ENCODE measurements around the gene CEACAM3.
"Not testable (repeated sequence)": the region's sequence is repeated elsewhere in the genome, so short reads cannot be mapped to it uniquely, and the experiment has no call there.

The CEACAM3 gene

GRCh38 chr19:41796362-41796761, at the start of gene CEACAM3:
Gene CEACAM3, plus strand, starts transcription at chr19:41796587. Its CDS starts 91 bp downstream, at chr19:41796678.
- in situ Hi-C loops (cut with MboI; ENCODE audit: low sequenced_read_pairs) = no loop called here

DNA sequence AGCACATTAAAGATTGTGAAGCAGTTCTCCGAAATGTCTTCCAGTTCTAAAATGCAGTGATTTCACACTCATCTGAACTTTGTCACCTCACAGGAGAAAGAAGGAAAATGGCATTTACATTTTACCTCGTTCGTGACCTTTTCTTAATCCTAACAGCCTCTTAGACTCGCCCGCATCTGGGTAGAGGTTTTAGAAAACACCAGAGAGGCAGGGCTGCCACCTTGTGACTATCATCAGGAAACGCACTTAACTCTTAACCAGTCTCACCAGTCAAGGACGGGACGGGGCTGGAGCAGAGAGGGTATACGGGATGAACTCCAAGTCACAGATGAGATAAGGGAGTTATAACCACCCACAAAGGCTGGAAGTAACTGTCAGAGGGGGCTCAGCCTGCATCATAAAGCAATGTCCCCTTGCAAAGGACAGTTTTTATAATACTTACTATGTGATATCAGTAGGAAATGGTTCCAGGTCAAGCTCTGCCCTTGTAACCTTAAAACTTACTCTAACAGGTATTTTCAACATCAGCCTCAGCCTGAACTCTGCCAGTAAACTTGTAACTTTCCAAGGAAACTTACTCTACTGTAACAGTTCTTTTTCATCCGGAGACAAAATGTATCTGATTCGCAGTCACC, 49.7 kb upstream of the CEACAM3 start:
- in situ Hi-C loops (cut with MboI; ENCODE audit: low sequenced_read_pairs) = no loop called here

DNA sequence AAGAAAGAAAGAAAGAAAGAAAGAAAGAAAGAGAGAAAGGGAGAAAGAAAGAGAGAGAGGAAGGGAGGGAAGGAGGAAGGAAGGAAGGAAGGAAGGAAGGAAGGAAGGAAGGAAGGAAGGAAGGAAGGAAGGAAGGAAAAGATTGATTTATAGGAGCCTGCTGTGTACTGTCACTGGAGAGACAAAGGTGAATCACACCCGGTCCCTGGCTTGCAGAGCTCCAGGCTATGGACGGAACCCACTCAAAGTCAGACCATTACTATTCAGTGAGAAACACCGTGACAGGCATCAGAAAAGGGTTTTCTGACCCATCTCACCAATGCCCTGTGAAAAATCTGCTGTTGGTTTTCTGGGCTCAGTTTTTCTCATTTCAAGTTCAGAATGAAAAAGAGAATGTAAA, 48.4 kb upstream of the CEACAM3 start:
- in situ Hi-C loops (cut with MboI; ENCODE audit: low sequenced_read_pairs) = no loop called here

DNA sequence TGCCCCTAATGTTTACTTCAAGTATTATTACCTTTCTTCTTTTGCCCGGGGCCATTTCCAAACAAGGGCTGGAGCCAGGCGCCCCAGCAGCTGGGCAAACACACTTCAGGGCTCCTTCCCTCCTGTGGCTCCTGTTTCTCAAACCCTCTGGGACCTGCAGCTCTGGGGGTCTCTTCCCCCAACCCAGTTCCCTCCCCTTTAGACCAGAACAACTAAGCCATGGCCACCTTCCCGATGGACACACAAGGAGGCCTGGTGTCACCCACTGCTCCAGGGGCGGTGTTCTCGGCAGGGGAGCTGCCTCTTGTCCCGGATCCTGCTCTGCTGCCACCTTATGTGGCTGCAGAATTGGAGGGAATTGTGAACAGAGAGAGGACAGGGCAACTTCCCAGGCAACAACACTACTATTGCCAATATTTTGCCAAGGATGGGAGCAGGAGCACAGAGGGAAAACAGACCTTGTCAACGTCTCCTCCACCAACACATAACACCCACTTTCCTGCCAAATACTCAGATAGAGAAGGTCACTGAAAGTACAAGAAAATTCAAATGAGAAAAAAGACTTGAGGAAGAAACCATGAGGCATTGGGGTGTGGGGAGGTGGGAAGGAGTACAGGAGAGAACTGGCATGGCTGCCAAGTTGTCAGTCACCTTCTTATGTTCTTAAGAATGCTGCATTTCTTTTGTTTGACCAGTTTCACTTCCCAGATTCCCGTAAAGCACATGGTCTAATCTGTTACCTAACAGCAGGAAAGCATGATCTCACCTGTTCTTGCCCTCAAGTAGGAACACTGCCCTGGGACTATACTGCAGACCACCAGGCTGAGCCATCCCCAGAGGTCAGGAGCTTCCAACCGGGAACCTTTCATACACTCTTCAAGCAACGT, 45.9 kb upstream of the CEACAM3 start:
- in situ Hi-C loops (cut with MboI; ENCODE audit: low sequenced_read_pairs) = not testable (repeated sequence)

DNA sequence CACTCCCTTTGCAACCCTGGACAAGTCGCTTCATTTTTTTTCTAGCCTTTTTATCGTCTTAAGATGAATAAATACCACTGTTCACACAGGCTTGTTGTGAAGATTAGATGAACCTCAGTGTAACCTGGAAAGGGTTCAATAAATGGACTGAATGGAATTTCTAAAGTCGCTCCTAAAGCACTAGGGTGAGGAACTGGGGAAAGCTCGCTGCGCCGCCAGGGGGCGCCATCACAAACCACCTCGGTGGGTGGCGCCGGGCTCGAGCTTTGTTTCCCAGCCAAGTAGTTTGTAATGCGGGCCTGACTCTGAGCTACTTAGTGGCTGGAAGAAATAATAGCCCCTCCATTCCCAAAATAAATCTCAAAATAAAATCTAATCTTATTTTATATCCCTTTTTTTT, 43.2 kb upstream of the CEACAM3 start:
- in situ Hi-C loops (cut with MboI; ENCODE audit: low sequenced_read_pairs) = no loop called here

GRCh38 chr19:41753936-41754529, 42.4 kb upstream of the CEACAM3 start:
- in situ Hi-C loops (cut with MboI; ENCODE audit: low sequenced_read_pairs) = no loop called here

DNA sequence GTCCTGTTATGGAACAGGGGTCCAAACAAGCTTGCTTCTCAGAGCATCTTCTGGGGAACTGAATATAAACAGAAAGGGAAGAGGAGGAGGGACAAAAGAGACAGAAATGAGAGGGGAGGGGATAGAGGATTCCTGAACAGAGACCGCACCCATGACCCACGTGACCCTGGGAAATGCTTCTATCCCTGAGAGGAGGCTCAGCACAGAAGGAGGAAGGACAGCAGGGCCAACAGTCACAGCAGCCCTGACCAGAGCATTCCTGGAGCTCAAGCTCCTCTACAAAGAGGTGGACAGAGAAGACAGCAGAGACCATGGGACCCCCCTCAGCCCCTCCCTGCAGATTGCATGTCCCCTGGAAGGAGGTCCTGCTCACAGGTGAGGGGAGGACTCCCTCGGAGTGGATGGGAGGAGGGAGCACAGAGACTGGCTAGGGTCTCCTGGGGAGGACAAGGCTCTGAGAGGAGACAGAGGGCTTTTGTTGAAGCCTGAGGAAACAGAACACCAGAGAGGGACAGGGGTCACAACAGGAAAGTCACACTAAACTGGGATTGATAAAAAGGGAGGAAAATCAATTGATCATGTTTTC, 41.0 kb upstream of the CEACAM3 start, which contains the start of gene CEACAM6:
TSS of gene CEACAM6 (plus strand) at position 203 of the 586 bp plus-strand sequence. CDS start at position 312, 109 bp downstream.
- in situ Hi-C loops (cut with MboI; ENCODE audit: low sequenced_read_pairs) = no loop called here

- in situ Hi-C loops (cut with MboI; ENCODE audit: low sequenced_read_pairs) = no loop called here
Observed at GRCh38 chr19:41758846-41759245, 37.5 kb upstream of the CEACAM3 start.

DNA sequence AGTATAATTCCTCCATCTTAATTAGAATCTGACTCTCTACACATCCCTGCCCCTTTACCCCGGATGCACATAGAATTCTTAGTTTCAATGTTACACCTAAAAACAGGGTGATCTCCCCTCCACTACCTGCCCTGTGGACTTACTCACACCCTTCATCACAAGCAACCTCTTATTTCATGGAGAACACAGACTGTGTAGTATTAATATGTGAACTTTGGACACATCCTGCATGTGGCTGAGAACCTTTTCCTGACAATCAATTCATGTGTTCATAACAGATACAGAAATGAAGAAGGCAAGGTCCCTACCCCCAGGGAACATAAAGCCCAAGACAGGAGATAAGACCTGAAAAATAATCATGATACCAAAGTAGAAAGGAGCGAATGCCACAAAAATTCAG, 29.3 kb upstream of the CEACAM3 start:
- in situ Hi-C loops (cut with MboI; ENCODE audit: low sequenced_read_pairs) = no loop called here

GRCh38 chr19:41768105-41768504, 28.3 kb upstream of the CEACAM3 start:
- in situ Hi-C loops (cut with MboI; ENCODE audit: low sequenced_read_pairs) = not testable (repeated sequence)

DNA sequence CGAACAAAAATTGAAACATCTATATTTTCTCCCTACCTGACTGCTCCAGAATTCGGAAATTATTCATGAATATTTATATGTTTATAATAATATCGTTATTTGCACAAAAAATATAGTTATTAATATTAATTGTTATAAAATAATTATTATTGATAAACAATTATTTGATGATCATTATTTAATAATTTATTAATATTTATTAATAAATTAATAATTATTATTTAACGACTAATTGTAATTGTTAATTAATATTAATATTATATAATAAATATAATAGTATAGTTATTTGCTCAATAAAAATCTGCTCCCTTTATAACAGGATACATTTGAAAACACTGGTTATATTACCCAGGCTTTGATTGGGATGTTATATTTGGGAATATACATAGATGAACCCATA, 26.8 kb upstream of the CEACAM3 start:
- in situ Hi-C loops (cut with MboI; ENCODE audit: low sequenced_read_pairs) = no loop called here

- in situ Hi-C loops (cut with MboI; ENCODE audit: low sequenced_read_pairs) = no loop called here
Observed at GRCh38 chr19:41771410-41771809, 25.0 kb upstream of the CEACAM3 start.

DNA sequence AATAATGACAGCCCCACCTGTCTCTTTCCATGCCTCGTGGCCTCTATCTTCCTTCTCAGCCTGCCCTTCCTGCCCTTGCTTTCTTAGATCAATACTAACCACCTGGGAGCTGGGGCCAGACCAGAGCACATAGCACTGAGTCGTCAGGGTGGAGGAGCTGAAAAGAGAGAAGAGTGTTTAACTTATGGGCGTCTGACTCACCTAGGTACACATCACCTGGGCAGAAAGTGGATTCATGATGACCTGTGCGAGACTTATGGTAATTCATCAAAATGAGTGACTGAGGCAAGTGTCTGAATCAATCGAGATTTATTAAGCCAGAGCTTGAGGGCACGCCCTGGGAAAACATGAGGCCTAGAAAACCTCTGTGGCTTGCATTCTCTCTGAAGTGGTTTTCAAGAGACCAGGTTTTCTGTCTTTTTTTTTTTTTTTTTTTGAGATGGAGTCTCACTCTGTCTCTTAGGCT, 21.8 kb upstream of the CEACAM3 start:
- in situ Hi-C loops (cut with MboI; ENCODE audit: low sequenced_read_pairs) = no loop called here

DNA sequence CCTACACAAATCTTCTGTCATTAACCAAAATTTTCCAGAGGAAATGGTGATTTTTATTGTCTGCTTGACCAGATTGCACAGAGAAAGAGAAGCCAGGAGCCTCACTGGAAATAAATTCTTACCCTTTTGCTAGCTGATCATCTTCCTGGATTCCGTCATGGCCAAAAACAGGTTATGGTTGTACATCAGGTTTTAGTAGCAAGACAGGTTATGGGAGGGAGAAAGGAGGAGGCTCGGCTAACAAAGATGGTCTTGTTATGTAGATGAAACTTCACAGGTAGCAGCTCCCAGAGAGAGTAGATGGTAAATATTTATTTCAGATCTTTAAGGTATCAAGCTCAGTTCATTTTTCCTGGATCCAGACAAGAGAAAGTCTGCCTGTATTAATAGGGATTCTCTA, 19.7 kb upstream of the CEACAM3 start:
- in situ Hi-C loops (cut with MboI; ENCODE audit: low sequenced_read_pairs) = no loop called here

- in situ Hi-C loops (cut with MboI; ENCODE audit: low sequenced_read_pairs) = no loop called here
Observed at GRCh38 chr19:41783612-41784011, 12.8 kb upstream of the CEACAM3 start.

DNA sequence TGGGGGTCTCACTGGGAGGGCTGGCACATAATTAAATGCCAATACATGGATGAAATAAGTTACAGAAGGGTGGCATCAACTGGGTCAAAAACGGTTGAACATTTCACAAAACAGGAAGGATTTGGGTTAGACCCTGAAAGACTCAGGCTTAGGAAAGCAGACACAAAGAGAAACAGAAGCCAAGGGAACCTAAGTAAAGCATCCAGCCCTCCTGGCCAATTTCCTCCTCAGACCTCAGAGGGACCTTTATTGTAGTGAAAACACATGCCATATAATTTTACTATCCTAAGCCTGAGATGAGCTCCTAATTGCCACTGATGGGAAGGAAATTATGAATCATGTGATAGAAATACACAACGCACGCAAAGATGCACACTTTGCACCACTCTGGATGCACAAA, 12.1 kb upstream of the CEACAM3 start:
- in situ Hi-C loops (cut with MboI; ENCODE audit: low sequenced_read_pairs) = no loop called here

DNA sequence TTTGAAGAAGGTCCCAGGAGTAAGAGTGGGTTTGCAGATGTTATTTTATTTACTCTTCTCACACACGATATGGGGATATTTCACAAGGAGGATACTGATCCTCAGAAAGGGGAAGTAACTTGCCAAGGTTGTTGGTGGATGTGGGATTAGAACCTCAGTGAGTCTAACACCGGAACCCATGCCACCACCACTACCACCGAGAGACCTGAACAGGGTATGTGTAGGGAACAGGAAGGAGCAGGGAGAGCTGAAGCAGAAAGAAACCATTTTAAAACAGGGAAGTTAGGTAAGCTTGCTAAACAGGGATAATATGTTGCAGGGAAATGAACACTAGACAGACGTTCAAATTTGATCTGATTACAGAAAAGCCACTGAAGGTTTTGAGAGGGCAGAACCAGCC, 11.6 kb upstream of the CEACAM3 start:
- in situ Hi-C loops (cut with MboI; ENCODE audit: low sequenced_read_pairs) = no loop called here

GRCh38 chr19:41785653-41786052, 10.7 kb upstream of the CEACAM3 start:
- in situ Hi-C loops (cut with MboI; ENCODE audit: low sequenced_read_pairs) = no loop called here

GRCh38 chr19:41787055-41787454, 9.3 kb upstream of the CEACAM3 start:
- in situ Hi-C loops (cut with MboI; ENCODE audit: low sequenced_read_pairs) = no loop called here

GRCh38 chr19:41788518-41788917, 7.9 kb upstream of the CEACAM3 start:
- in situ Hi-C loops (cut with MboI; ENCODE audit: low sequenced_read_pairs) = not testable (repeated sequence)

GRCh38 chr19:41789053-41789452, 7.3 kb upstream of the CEACAM3 start:
- in situ Hi-C loops (cut with MboI; ENCODE audit: low sequenced_read_pairs) = not testable (repeated sequence)

Measured in HL-60/S4 treated with phorbol 12-myristate 13-acetate at 8.2 ng/mL for 4 days and 3 days (cell line).